ENCODE results near the gene VPS25. TPM values are rescaled to one million over a fixed set of nuclear protein-coding genes. Genes with fewer than 3 reads are reported as not detected.

VPS25 gene
- 124 to 130 TPM (median 127 TPM) in 5 replicates for total RNA-seq (2022; extraction: Qiagen RNA extraction; ENCODE audit: low read depth)

GRCh38 chr17:42773290-42774035, at the start of gene VPS25:
VPS25 (plus strand) TSS chr17:42773449; CDS start chr17:42773476, 27 bp downstream.

DNA sequence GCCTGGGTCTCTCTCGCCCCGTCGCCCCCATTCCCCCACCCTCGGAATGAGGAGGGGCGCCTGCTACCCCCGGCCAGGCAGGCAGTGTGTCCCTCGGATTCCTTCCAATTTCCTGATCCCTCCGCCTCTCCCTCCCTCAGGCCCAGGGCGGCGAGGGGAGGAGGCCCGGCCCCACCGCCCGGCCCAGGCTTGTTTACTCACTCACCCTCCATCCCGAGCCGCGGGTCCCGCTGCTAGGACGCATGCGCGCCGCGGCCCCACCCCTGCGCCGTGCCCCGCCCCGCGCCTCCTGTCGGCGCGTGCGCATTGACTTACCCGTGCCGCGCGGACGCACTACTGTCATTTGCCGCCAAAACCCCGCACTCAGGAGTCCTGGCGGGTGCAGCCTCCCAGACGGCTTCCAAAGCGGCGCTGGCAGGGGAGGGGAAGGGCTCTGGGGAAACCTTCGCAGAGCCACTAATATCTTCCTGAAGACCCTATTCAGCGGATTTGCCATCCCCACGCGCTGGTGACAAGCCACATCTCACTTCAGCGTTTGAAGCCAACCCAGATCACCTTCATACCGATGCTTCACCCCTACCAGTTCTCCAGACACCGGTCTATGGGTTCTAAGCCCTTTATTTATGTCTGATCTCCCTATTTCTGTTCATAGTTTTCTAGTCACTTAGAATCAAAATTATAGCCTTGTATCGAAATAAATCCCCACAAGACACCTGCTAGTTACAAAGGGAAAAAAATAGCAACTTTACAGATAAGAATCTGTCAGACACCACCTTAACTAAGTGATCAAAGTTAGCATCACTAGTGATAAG, 28.2 kb upstream of the VPS25 start, which contains the start of gene EZH1:
Gene EZH1, minus strand, starts transcription at position 235 of the 812 bp plus-strand sequence. CDS start 16,099 bp downstream, outside the sequence.

GRCh38 chr17:42760652-42761581, 12.3 kb upstream of the VPS25 start, which contains the start of gene RAMP2:
RAMP2 (plus strand) TSS chr17:42761227; CDS start chr17:42761262, 35 bp downstream.

DNA sequence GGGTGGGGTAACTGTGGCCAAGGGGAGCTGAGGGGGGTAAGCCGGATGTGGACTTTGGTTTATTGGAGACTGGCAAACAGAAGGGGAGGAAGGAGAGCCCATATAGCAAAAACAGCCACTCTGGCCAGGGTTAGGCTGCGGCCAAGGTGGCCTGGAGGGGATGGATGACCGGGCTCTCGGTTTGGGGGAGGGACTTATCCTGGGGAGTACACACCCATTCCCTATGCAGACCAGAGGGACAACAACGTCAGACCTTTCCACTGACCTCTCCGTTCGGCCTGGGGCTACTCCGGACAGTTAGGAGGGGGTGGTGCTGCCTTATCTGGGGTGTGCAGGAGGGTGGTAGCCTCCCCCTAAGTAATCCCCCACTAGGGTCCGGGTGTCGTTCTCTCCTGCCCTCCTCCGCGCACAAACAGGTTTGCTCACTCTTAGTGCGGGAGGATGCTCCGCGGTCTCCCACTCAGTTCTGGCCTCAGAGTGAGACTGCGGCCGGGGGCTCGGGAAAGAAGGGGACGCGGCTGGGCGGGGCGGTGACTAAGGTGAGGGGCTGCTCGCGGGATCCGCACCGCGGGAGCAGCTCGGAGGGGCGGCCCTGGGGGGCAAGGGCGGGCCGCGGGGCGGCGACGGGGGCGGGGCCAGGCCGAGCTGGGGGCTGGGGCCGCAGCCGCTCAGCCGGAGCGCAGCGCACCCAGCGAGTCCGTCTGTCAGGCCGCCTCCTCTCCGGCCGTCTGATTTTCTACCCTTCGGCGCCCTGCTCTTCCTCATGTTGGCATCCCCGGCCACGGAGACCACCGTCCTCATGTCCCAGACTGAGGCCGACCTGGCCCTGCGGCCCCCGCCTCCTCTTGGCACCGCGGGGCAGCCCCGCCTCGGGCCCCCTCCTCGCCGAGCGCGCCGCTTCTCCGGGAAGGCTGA, 6.9 kb downstream of the VPS25 start, which contains the start of gene WNK4:
Gene WNK4, plus strand, starts transcription at position 675 of the 915 bp plus-strand sequence. Its CDS starts 89 bp downstream, at position 764.

GRCh38 chr17:42798383-42799380, 25.4 kb downstream of the VPS25 start, which contains the start of the genes CNTD1 and COA3:
CNTD1 (plus strand) TSS chr17:42798861; CDS start chr17:42799068, 207 bp downstream.
COA3 (minus strand) TSS chr17:42798704; CDS start chr17:42798681, 23 bp downstream.

Other genes with a start within 250 kb of the VPS25 start
- 41.6 to 46.5 TPM (median 43.3 TPM) in 5 replicates for gene NAGLU, start 237.2 kb upstream of the VPS25 start, total RNA-seq (2022; extraction: Qiagen RNA extraction; ENCODE audit: low read depth)
- 0.84 to 1.5 TPM (median 1.4 TPM) in 5 replicates for gene HSD17B1, start 220.5 kb upstream of the VPS25 start, total RNA-seq (2022; extraction: Qiagen RNA extraction; ENCODE audit: low read depth)
- 109 to 137 TPM (median 125 TPM) in 5 replicates for gene COASY, start 211.3 kb upstream of the VPS25 start, total RNA-seq (2022; extraction: Qiagen RNA extraction; ENCODE audit: low read depth)
- gene MLX, start 206.3 kb upstream of the VPS25 start, total RNA-seq (2022; extraction: Qiagen RNA extraction; ENCODE audit: low read depth), result 51.9 to 63.2 TPM (median 59.8 TPM) in 5 replicates
- 35.4 to 41.6 TPM (median 37.2 TPM) in 5 replicates for gene PSMC3IP, start 195.7 kb upstream of the VPS25 start, total RNA-seq (2022; extraction: Qiagen RNA extraction; ENCODE audit: low read depth)
- gene RETREG3, start 164.1 kb upstream of the VPS25 start, total RNA-seq (2022; extraction: Qiagen RNA extraction; ENCODE audit: low read depth), result 28.1 to 34.5 TPM (median 32.2 TPM) in 5 replicates
- gene TUBG1, start 163.8 kb upstream of the VPS25 start, total RNA-seq (2022; extraction: Qiagen RNA extraction; ENCODE audit: low read depth), result 140 to 165 TPM (median 152 TPM) in 5 replicates
- 18.0 to 26.0 TPM (median 23.3 TPM) in 5 replicates for gene TUBG2, start 114.2 kb upstream of the VPS25 start, total RNA-seq (2022; extraction: Qiagen RNA extraction; ENCODE audit: low read depth)
- gene PLEKHH3, start 96.5 kb upstream of the VPS25 start, total RNA-seq (2022; extraction: Qiagen RNA extraction; ENCODE audit: low read depth), result 16.0 to 20.7 TPM (median 16.6 TPM) in 5 replicates
- 0.24 to 0.46 TPM (median 0.37 TPM) in 5 replicates for gene CCR10, start 91.6 kb upstream of the VPS25 start, total RNA-seq (2022; extraction: Qiagen RNA extraction; ENCODE audit: low read depth)
- gene CNTNAP1, start 90.9 kb upstream of the VPS25 start, total RNA-seq (2022; extraction: Qiagen RNA extraction; ENCODE audit: low read depth), result 5.6 to 7.0 TPM (median 6.3 TPM) in 5 replicates
- 8.4 to 12.4 TPM (median 11.1 TPM) in 5 replicates for gene EZH1, start 28.4 kb upstream of the VPS25 start, total RNA-seq (2022; extraction: Qiagen RNA extraction; ENCODE audit: low read depth)
- gene RAMP2, start 12.2 kb upstream of the VPS25 start, total RNA-seq (2022; extraction: Qiagen RNA extraction; ENCODE audit: low read depth), result 0.69 to 1.2 TPM (median 0.85 TPM) in 5 replicates
- gene WNK4, start 7.2 kb downstream of the VPS25 start, total RNA-seq (2022; extraction: Qiagen RNA extraction; ENCODE audit: low read depth), result 0.56 to 2.4 TPM (median 1.6 TPM) in 5 replicates
- gene COA3, start 25.3 kb downstream of the VPS25 start, total RNA-seq (2022; extraction: Qiagen RNA extraction; ENCODE audit: low read depth), result 118 to 145 TPM (median 129 TPM) in 5 replicates
- 0.05 to 0.28 TPM (median 0.05 TPM) in 4 of 5 replicates, not detected in the other for gene CNTD1, start 25.4 kb downstream of the VPS25 start, total RNA-seq (2022; extraction: Qiagen RNA extraction; ENCODE audit: low read depth)
- 77.4 to 103 TPM (median 83.0 TPM) in 5 replicates for gene BECN1, start 50.8 kb downstream of the VPS25 start, total RNA-seq (2022; extraction: Qiagen RNA extraction; ENCODE audit: low read depth)
- gene PSME3, start 59.9 kb downstream of the VPS25 start, total RNA-seq (2022; extraction: Qiagen RNA extraction; ENCODE audit: low read depth), result 239 to 264 TPM (median 256 TPM) in 5 replicates
- gene AOC2, start 71.1 kb downstream of the VPS25 start, total RNA-seq (2022; extraction: Qiagen RNA extraction; ENCODE audit: low read depth), result 1.9 to 3.0 TPM (median 2.2 TPM) in 5 replicates
- 0.99 to 2.0 TPM (median 1.5 TPM) in 5 replicates for gene AOC3, start 77.8 kb downstream of the VPS25 start, total RNA-seq (2022; extraction: Qiagen RNA extraction; ENCODE audit: low read depth)
- gene G6PC1, start 127.3 kb downstream of the VPS25 start, total RNA-seq (2022; extraction: Qiagen RNA extraction; ENCODE audit: low read depth), result not detected in 5 replicates
- 45.7 to 63.2 TPM (median 55.6 TPM) in 5 replicates for gene AARSD1, start 191.0 kb downstream of the VPS25 start, total RNA-seq (2022; extraction: Qiagen RNA extraction; ENCODE audit: low read depth)
- 0.84 to 1.5 TPM (median 0.89 TPM) in 5 replicates for gene PTGES3L, start 206.6 kb downstream of the VPS25 start, total RNA-seq (2022; extraction: Qiagen RNA extraction; ENCODE audit: low read depth)
- gene RUNDC1, start 207.1 kb downstream of the VPS25 start, total RNA-seq (2022; extraction: Qiagen RNA extraction; ENCODE audit: low read depth), result 21.4 to 22.5 TPM (median 21.9 TPM) in 5 replicates
- gene RPL27, start 225.0 kb downstream of the VPS25 start, total RNA-seq (2022; extraction: Qiagen RNA extraction; ENCODE audit: low read depth), result 2,855 to 3,764 TPM (median 2,988 TPM) in 5 replicates
- gene IFI35, start 233.3 kb downstream of the VPS25 start, total RNA-seq (2022; extraction: Qiagen RNA extraction; ENCODE audit: low read depth), result 16.9 to 21.8 TPM (median 17.9 TPM) in 5 replicates
- gene VAT1, start 248.9 kb downstream of the VPS25 start, total RNA-seq (2022; extraction: Qiagen RNA extraction; ENCODE audit: low read depth), result 214 to 226 TPM (median 218 TPM) in 5 replicates

Data from A549 treated with DMSO at 1 μM for 4 hours (cell line).